IMR-90 (cell line): ENCODE measurements around the gene NRL. TPM values are rescaled to one million over a fixed set of nuclear protein-coding genes. Genes with fewer than 3 reads are reported as not detected.

Experiments used
- ATAC-seq: fragments of 200-7000 bp; cut with Tn5 transposase; 2 replicates; pipeline ENCODE4 v1.9.1; 2020; ENCODE audit warnings: low read depth, mild to moderate bottlenecking, moderate library complexity
- BruUV-seq: library from RNA; stranded (reverse); fragments of 400-500 nt; replicated peaks from 2 replicates; lab custom pipeline; 2021; lab: Mats Ljungman, UMichigan
- CTCF ChIA-PET: fragments of 300-600 bp; formaldehyde crosslinking; extraction: SDS; loops from one replicate; lab custom pipeline; 2021; ENCODE audit warnings: antibody characterized with exemption; lab: Yijun Ruan, JAX
- POLR2A ChIA-PET: fragments of 300-600 bp; sonication (Branson Sonifier 250); formaldehyde crosslinking; loops from one replicate; lab custom pipeline; 2022; ENCODE audit warnings: antibody characterized with exemption; ENCODE audit not compliant: unreplicated experiment; lab: Charles Lee
- DNase-seq: peaks from one replicate; pipeline ENCODE4 v3.0.0; 2013
- H2AFZ ChIP-seq: replicated peaks from 2 replicates; pipeline ENCODE3; 2013; ENCODE audit warnings: low read length, mild to moderate bottlenecking; ENCODE audit not compliant: poor library complexity
- H2AK5ac ChIP-seq: 2 replicates; pipeline ENCODE4 v1.6.1; 2013; ENCODE audit warnings: low read depth, low read length, inconsistent platforms
- H2AK9ac ChIP-seq: replicated peaks from 2 replicates; pipeline ENCODE3; 2013; ENCODE audit warnings: mild to moderate bottlenecking, low read depth, low read length, moderate library complexity; ENCODE audit not compliant: poor library complexity
- H2BK120ac ChIP-seq: 2 replicates; pipeline ENCODE4 v1.6.1; 2013; ENCODE audit warnings: low read depth, low read length, inconsistent platforms
- H2BK15ac ChIP-seq: 3 replicates; pipeline ENCODE4 v1.6.1; 2013; ENCODE audit warnings: low read depth, low read length, inconsistent platforms
- H2BK20ac ChIP-seq: 2 replicates; pipeline ENCODE4 v1.6.1; 2013; ENCODE audit warnings: low read depth, mild to moderate bottlenecking, inconsistent platforms, low read length, moderate library complexity
- H2BK5ac ChIP-seq: 2 replicates; pipeline ENCODE4 v1.6.1; 2013; ENCODE audit warnings: mild to moderate bottlenecking, low read depth, low read length, inconsistent platforms; ENCODE audit not compliant: poor library complexity, severe bottlenecking
- H3K14ac ChIP-seq: replicated peaks from 2 replicates; pipeline ENCODE4 v1.6.1; 2013; ENCODE audit warnings: low read depth, low read length, inconsistent platforms
- H3K18ac ChIP-seq: 2 replicates; pipeline ENCODE4 v1.6.1; 2013; ENCODE audit warnings: low read depth, low read length, control low read depth
- H3K23ac ChIP-seq: 2 replicates; pipeline ENCODE4 v1.6.1; 2013; ENCODE audit warnings: low read depth, low read length, inconsistent platforms
- H3K27ac ChIP-seq: 2 replicates; pipeline ENCODE4 v1.5.1; 2013; ENCODE audit warnings: mild to moderate bottlenecking, control low read depth, low read length; ENCODE audit not compliant: insufficient read depth
- H3K27me3 ChIP-seq: 2 replicates; pipeline ENCODE4 v1.6.1; 2013; ENCODE audit warnings: low read length; ENCODE audit not compliant: control insufficient read depth, insufficient read depth
- H3K36me3 ChIP-seq: 2 replicates; pipeline ENCODE4 v1.6.1; 2013; ENCODE audit warnings: low read length, mixed read lengths; ENCODE audit not compliant: control insufficient read depth, insufficient read depth
- H3K4ac ChIP-seq: 2 replicates; pipeline ENCODE4 v1.6.1; 2013; ENCODE audit warnings: low read depth, low read length, inconsistent platforms
- H3K4me1 ChIP-seq: 2 replicates; pipeline ENCODE4 v1.6.1; 2013; ENCODE audit warnings: low read length, mixed read lengths; ENCODE audit not compliant: control insufficient read depth, insufficient read depth
- H3K4me2 ChIP-seq: 2 replicates; pipeline ENCODE4 v1.6.1; 2013; ENCODE audit warnings: low read depth, mild to moderate bottlenecking, control low read depth, low read length, moderate library complexity
- H3K4me3 ChIP-seq: 2 replicates; pipeline ENCODE4 v1.5.1; 2013; ENCODE audit warnings: low read depth, mild to moderate bottlenecking, control low read depth, low read length, moderate library complexity; ENCODE audit not compliant: insufficient read depth
- H3K56ac ChIP-seq: 2 replicates; pipeline ENCODE4 v1.6.1; 2013; ENCODE audit warnings: low read length, inconsistent platforms; ENCODE audit not compliant: insufficient read depth; ENCODE audit errors: extremely low read depth
- H3K79me1 ChIP-seq, 2 experiments: 2 replicates each; pipeline ENCODE4 v1.6.1; 2013; ENCODE audit warnings: low read length in 2 of 2, inconsistent platforms in 1 of 2, low read depth in 1 of 2
- H3K9ac ChIP-seq: 2 replicates; pipeline ENCODE4 v1.6.1; 2013; ENCODE audit warnings: low read depth, low read length, control low read depth
- H3K9me1 ChIP-seq: 2 replicates; pipeline ENCODE4 v1.6.1; 2013; ENCODE audit warnings: low read length, inconsistent platforms; ENCODE audit not compliant: insufficient read depth
- H3K9me3 ChIP-seq: 2 replicates; pipeline ENCODE4 v1.6.1; 2013; ENCODE audit warnings: low read length; ENCODE audit not compliant: control insufficient read depth, insufficient read depth
- H4K20me1 ChIP-seq: 2 replicates; pipeline ENCODE4 v1.6.1; 2013; ENCODE audit warnings: low read length, inconsistent platforms; ENCODE audit not compliant: insufficient read depth
- H4K5ac ChIP-seq: 2 replicates; pipeline ENCODE4 v1.6.1; 2013; ENCODE audit warnings: mild to moderate bottlenecking, low read depth, low read length, control low read depth
- H4K8ac ChIP-seq, 2 experiments: 2 replicates each; pipeline ENCODE4 v1.6.1; 2013; ENCODE audit warnings: low read depth in 2 of 2, low read length in 2 of 2, control low read depth in 1 of 2, inconsistent platforms in 1 of 2
- H4K91ac ChIP-seq: 2 replicates; pipeline ENCODE4 v1.6.1; 2013; ENCODE audit warnings: low read depth, low read length, inconsistent platforms; ENCODE audit not compliant: insufficient read depth
- CEBPB ChIP-seq: IDR thresholded peaks from 2 replicates; pipeline ENCODE4 v1.6.1; 2012; ENCODE audit warnings: low read depth, low read length, improper control_type of control experiment
- CHD1 ChIP-seq: IDR thresholded peaks from 2 replicates; pipeline ENCODE4 v1.6.1; 2012; ENCODE audit warnings: low read depth, low read length, improper control_type of control experiment
- CTCF ChIP-seq: conservative IDR thresholded peaks from 2 replicates; pipeline ENCODE4 v1.5.1; 2012; ENCODE audit warnings: mild to moderate bottlenecking, low read depth, low read length, improper control_type of control experiment
- FOS ChIP-seq: fragments of 150-350 bp; IDR thresholded peaks from 2 replicates; pipeline ENCODE4 v1.6.1; 2016; ENCODE audit warnings: low read depth, low read length
- MAZ ChIP-seq: IDR thresholded peaks from 2 replicates; pipeline ENCODE4 v1.6.1; 2012; ENCODE audit warnings: low read depth, mild to moderate bottlenecking, low read length, improper control_type of control experiment, moderate library complexity, borderline replicate concordance
- NFE2L2 ChIP-seq: fragments of 150-350 bp; IDR thresholded peaks from 2 replicates; pipeline ENCODE4 v1.6.1; 2016; ENCODE audit warnings: low read depth, mild to moderate bottlenecking, low read length
- POLR2A ChIP-seq: IDR thresholded peaks from 2 replicates; pipeline ENCODE4 v1.6.1; 2012; ENCODE audit warnings: mild to moderate bottlenecking, low read depth, low read length
- RCOR1 ChIP-seq: IDR thresholded peaks from 2 replicates; pipeline ENCODE4 v1.6.1; 2012; ENCODE audit warnings: mild to moderate bottlenecking, low read length, improper control_type of control experiment; ENCODE audit not compliant: insufficient replicate concordance
- SMC3 ChIP-seq: fragments of 150-350 bp; IDR thresholded peaks from 2 replicates; pipeline ENCODE4 v1.6.1; 2016; ENCODE audit warnings: low read depth, mild to moderate bottlenecking, antibody characterized with exemption, low read length, moderate library complexity
- WGBS, 2 experiments: methylation state at CpG; one replicate each; pipeline versions ENCODE4 v1.1.5 to v1.1.7; 2013; ENCODE audit warnings: missing lambda C conversion rate in 2 of 2; ENCODE audit not compliant: insufficient read length in 1 of 2; ENCODE audit errors: extremely low coverage in 2 of 2; 5-methylcytosine and 5-hydroxymethylcytosine counted together
- dilution Hi-C: fragments of 300-500 bp; cut with HindIII; formaldehyde crosslinking; loops from one replicate; pipeline ENCODE4 v1.14.3; 2018; ENCODE audit warnings: low sequenced_read_pairs; ENCODE audit not compliant: unreplicated experiment
- in situ Hi-C: fragments of 300-500 bp; cut with MboI; formaldehyde crosslinking; loops from 3 replicates; pipeline ENCODE4 v1.14.3; 2019; ENCODE audit warnings: low sequenced_read_pairs, inconsistent platforms, mixed read lengths
- intact Hi-C: fragments of 100-400 bp; cut with micrococcal nuclease; formaldehyde crosslinking; loops from 2 replicates; pipeline ENCODE4 v1.10.0; 2022
- polyA plus RNA-seq, 3 experiments: library from polyadenylated mRNA; depleted of rRNA; stranded (reverse); fragments of >200 nt; gene quantifications; 2 replicates each; pipeline ENCODE4 v1.2.3, GENCODE V29; 2012; ENCODE audit warnings: low replicate concordance in 1 of 3
- total RNA-seq: library from RNA; depleted of rRNA; stranded (reverse); fragments of >200 nt; gene quantifications from 2 replicates; pipeline ENCODE4 v1.2.3, GENCODE V29; 2012
- TF ChIP-seq, protein P1 (sequence below): fragments of 150-350 bp; IDR thresholded peaks from 2 replicates; pipeline ENCODE4 v1.6.1; 2016; ENCODE audit warnings: low read depth, mild to moderate bottlenecking, low read length, moderate library complexity, borderline replicate concordance

Gene NRL
- total and polyA plus RNA-seq, 2 of the 4 experiments (the other 2 are of a cell fraction), result 0.18 to 0.70 TPM

DNA sequence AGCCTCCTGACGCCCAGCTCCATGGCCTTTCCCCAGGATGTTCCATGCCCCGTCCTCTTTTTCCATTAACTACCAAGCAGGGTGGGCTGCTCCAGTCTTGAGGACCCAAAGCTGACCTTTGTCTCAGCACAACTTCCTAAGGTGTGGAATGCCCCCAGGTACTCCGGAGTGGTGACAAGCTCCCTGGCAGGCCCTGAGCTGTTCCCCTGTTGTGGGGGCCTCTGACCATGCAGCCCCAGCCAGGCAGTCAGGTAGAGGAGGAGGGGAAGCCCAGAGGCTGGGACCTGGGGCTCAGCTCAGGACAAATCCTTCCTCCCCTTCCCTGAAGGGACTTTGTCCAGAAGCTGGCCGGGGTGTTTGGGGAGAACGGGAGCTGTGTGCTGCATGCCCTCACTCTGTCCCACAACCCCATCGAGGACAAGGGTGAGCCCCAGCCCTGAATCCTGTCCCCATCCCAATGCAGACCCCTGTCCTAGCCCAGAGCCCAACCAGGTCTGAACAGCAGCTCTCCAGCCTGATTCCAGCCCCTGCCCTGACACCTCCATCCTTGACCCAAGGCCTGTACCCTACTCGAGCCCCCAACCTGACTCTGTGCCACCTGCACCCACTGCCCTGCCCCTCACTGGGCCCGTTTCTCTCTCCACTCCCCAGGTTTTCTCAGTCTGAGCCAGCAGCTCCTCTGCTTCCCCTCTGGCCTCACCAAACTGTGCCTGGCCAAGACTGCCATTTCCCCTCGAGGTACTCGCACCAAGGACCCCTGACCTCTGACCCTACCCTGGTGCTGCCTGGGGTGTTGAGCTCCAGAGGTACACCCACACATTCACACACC is 58.6 kb downstream of the NRL start:
- intact Hi-C loops, result no loop called here
- TF ChIP-seq RCOR1, result no peak
- TF ChIP-seq FOS, result no peak
- TF ChIP-seq SMC3, result no peak
- TF ChIP-seq POLR2A, result no peak
- TF ChIP-seq, protein P1, sequence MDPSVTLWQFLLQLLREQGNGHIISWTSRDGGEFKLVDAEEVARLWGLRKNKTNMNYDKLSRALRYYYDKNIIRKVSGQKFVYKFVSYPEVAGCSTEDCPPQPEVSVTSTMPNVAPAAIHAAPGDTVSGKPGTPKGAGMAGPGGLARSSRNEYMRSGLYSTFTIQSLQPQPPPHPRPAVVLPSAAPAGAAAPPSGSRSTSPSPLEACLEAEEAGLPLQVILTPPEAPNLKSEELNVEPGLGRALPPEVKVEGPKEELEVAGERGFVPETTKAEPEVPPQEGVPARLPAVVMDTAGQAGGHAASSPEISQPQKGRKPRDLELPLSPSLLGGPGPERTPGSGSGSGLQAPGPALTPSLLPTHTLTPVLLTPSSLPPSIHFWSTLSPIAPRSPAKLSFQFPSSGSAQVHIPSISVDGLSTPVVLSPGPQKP, result no peak
- TF ChIP-seq CTCF, result no peak
- no peak for TF ChIP-seq CEBPB
- TF ChIP-seq CHD1, result no peak
- TF ChIP-seq NFE2L2, result no peak
- TF ChIP-seq MAZ, result no peak
- no TSS peak for BruUV-seq
- H3K18ac ChIP-seq, result no peak overlapping the region
- no peak overlapping the region for H2AK9ac ChIP-seq
- H2BK120ac ChIP-seq, result no peak overlapping the region
- H3K4me2 ChIP-seq, result no peak overlapping the region
- no peak overlapping the region for H2AK5ac ChIP-seq
- 55% methylated on average over 4 of the region's 10 CpGs; no CpG with 5 or more reads in 1 of the 2 experiments for WGBS, 2 experiments
- no peak overlapping the region for H3K4ac ChIP-seq
- H3K9ac ChIP-seq, result no peak overlapping the region
- H3K79me1 ChIP-seq, result no peaks in the 10 kb centered on the region
- dilution Hi-C loops, result no loop called here
- ATAC-seq, result no peak
- H4K8ac ChIP-seq, result no peak overlapping the region
- H2BK5ac ChIP-seq, result no peak overlapping the region
- no peak overlapping the region for H3K56ac ChIP-seq
- H3K23ac ChIP-seq, result no peak overlapping the region
- H4K5ac ChIP-seq, result no peak overlapping the region
- CTCF ChIA-PET, result interaction anchor here (1.0 kb wide), 1 partner anchor 38 kb away, joined by 3 read pairs; the partner anchor contains the start of gene PCK2
- H3K36me3 ChIP-seq, result no peaks in the 10 kb centered on the region
- in situ Hi-C loops, result loop anchor here (5.0 kb wide), 1 partner anchor 36 kb away; the partner anchor contains the start of gene PCK2
- peaks cover 35% of the 10 kb centered on the region; the same call in 1 of the 2 replicates for H3K27me3 ChIP-seq
- peaks cover 5% of the 10 kb centered on the region; the same call in 1 of the 2 replicates for H3K4me1 ChIP-seq
- no peaks in the 10 kb centered on the region for H3K9me3 ChIP-seq
- H3K14ac ChIP-seq, result no peak overlapping the region
- H2BK15ac ChIP-seq, result no peak overlapping the region
- H3K9me1 ChIP-seq, result 0 out of 2 replicates have a peak, but pooled peaks cover 3% of the 10 kb centered on the region
- peaks cover 3% of the 10 kb centered on the region; the same call in 1 of the 2 replicates for H4K20me1 ChIP-seq
- no peak overlapping the region for H3K4me3 ChIP-seq
- POLR2A ChIA-PET, result no interaction called here
- H3K27ac ChIP-seq, result no peak overlapping the region
- H2BK20ac ChIP-seq, result no peak overlapping the region
- no peak for DNase-seq
- no peak overlapping the region for H4K91ac ChIP-seq
- no peak overlapping the region for H2AFZ ChIP-seq
